Neural progenitor cell (in vitro differentiated cells): ENCODE results near the gene HSD17B2. TPM values are rescaled to one million over a fixed set of nuclear protein-coding genes. Genes with fewer than 3 reads are reported as not detected.

Source experiments
- DNase-seq: peaks from one replicate; pipeline ENCODE4 v3.0.0-alpha.2; 2016; ENCODE audit warnings: low spot score
- H2AFZ ChIP-seq: fragments of 200-600 bp; sonication (generic); replicated peaks from 2 replicates; pipeline ENCODE4 v1.6.1; 2016; ENCODE audit warnings: antibody characterized with exemption
- H3F3A ChIP-seq: fragments of 200-600 bp; sonication (generic); 2 replicates; pipeline ENCODE4 v1.6.1; 2016; ENCODE audit warnings: antibody characterized with exemption, low read depth
- H3K27ac ChIP-seq: fragments of 200-600 bp; sonication (generic); 2 replicates; pipeline ENCODE4 v1.5.1; 2016; ENCODE audit warnings: mild to moderate bottlenecking
- H3K27me3 ChIP-seq: fragments of 200-600 bp; sonication (generic); 2 replicates; pipeline ENCODE4 v1.6.1; 2016; ENCODE audit warnings: mild to moderate bottlenecking, moderate library complexity
- H3K36me3 ChIP-seq: fragments of 200-600 bp; sonication (generic); 2 replicates; pipeline ENCODE4 v1.5.1; 2016
- H3K4me1 ChIP-seq: fragments of 200-600 bp; sonication (generic); 2 replicates; pipeline ENCODE4 v1.6.1; 2016; ENCODE audit warnings: mixed run types
- H3K4me2 ChIP-seq: fragments of 200-600 bp; sonication (generic); 2 replicates; pipeline ENCODE4 v1.6.1; 2016
- H3K4me3 ChIP-seq: fragments of 200-600 bp; sonication (generic); 2 replicates; pipeline ENCODE4 v1.5.1; 2016
- H3K79me2 ChIP-seq: fragments of 200-600 bp; sonication (generic); 2 replicates; pipeline ENCODE4 v1.6.1; 2016; ENCODE audit warnings: low read depth
- H3K9ac ChIP-seq: fragments of 200-600 bp; sonication (generic); 2 replicates; pipeline ENCODE4 v1.6.1; 2016
- H3K9me3 ChIP-seq: fragments of 200-600 bp; sonication (generic); 2 replicates; pipeline ENCODE4 v1.5.1; 2016; ENCODE audit warnings: low read depth
- H4K20me1 ChIP-seq: fragments of 200-600 bp; sonication (generic); 2 replicates; pipeline ENCODE4 v1.6.1; 2016; ENCODE audit warnings: low read depth
- H3K27ac Mint-ChIP-seq: 3 replicates; pipeline ENCODE4 v1.8.0; 2021; ENCODE audit warnings: mixed read lengths
- H3K27me3 Mint-ChIP-seq: 2 replicates; pipeline ENCODE4 v1.8.0; 2022; ENCODE audit warnings: low read depth, mild to moderate bottlenecking, inconsistent platforms, moderate library complexity, mixed read lengths; ENCODE audit not compliant: insufficient read depth
- H3K36me3 Mint-ChIP-seq: 3 replicates; pipeline ENCODE4 v1.8.0; 2021; ENCODE audit warnings: mixed read lengths
- H3K4me1 Mint-ChIP-seq: 3 replicates; pipeline ENCODE4 v1.8.0; 2021; ENCODE audit warnings: mixed read lengths
- H3K4me3 Mint-ChIP-seq: 3 replicates; pipeline ENCODE4 v1.8.0; 2021; ENCODE audit warnings: mild to moderate bottlenecking, moderate library complexity, mixed read lengths
- H3K9me3 Mint-ChIP-seq: 3 replicates; pipeline ENCODE4 v1.8.0; 2020; ENCODE audit warnings: mixed read lengths
- EZH2 ChIP-seq: fragments of 200-600 bp; sonication (generic); IDR thresholded peaks from 2 replicates; pipeline ENCODE4 v1.6.1; 2017; ENCODE audit warnings: antibody characterized with exemption, mild to moderate bottlenecking, moderate library complexity
- EZH2phosphoT487 ChIP-seq: fragments of 200-600 bp; sonication (generic); IDR thresholded peaks from 2 replicates; pipeline ENCODE4 v1.6.1; 2017; ENCODE audit warnings: antibody characterized with exemption
- total RNA-seq: library from RNA; depleted of rRNA; stranded (reverse); fragments of >200 nt; gene quantifications from 2 replicates; pipeline ENCODE4 v1.2.3, GENCODE V29; 2015; ENCODE audit warnings: low replicate concordance
- TF ChIP-seq, protein P1 (sequence below): fragments of 200-600 bp; sonication (generic); IDR thresholded peaks from 2 replicates; pipeline ENCODE4 v1.5.1; 2017; ENCODE audit warnings: antibody characterized with exemption, mild to moderate bottlenecking

HSD17B2 gene
- not detected in 2 replicates for total RNA-seq

GRCh38 chr16:82034981-82035612 lies at the start of gene HSD17B2:
Gene HSD17B2, plus strand, starts transcription at chr16:82035253. Its CDS starts 172 bp downstream, at chr16:82035425.
- no peak within 1 kb of the TSS for H3K27ac ChIP-seq
- H3K9me3 ChIP-seq: no peaks in the 10 kb centered on the region
- H3K4me1 ChIP-seq: no peaks in the 10 kb centered on the region
- no peaks in the 10 kb centered on the region for H3K27me3 ChIP-seq
- Mint-ChIP-seq H3K36me3 (no peaks in the 10 kb centered on the region), H3K27me3 (no peaks in the 10 kb centered on the region), H3K9me3 (no peaks in the 10 kb centered on the region), H3K4me3 (peak within 1 kb of the TSS; percentile 76), H3K4me1 (peaks cover 31% of the 10 kb centered on the region), H3K27ac (peak within 1 kb of the TSS; percentile 73)
- no peaks in the 10 kb centered on the region for H3F3A ChIP-seq
- no peak for TF ChIP-seq EZH2
- no peak for TF ChIP-seq EZH2phosphoT487
- TF ChIP-seq, protein P1, sequence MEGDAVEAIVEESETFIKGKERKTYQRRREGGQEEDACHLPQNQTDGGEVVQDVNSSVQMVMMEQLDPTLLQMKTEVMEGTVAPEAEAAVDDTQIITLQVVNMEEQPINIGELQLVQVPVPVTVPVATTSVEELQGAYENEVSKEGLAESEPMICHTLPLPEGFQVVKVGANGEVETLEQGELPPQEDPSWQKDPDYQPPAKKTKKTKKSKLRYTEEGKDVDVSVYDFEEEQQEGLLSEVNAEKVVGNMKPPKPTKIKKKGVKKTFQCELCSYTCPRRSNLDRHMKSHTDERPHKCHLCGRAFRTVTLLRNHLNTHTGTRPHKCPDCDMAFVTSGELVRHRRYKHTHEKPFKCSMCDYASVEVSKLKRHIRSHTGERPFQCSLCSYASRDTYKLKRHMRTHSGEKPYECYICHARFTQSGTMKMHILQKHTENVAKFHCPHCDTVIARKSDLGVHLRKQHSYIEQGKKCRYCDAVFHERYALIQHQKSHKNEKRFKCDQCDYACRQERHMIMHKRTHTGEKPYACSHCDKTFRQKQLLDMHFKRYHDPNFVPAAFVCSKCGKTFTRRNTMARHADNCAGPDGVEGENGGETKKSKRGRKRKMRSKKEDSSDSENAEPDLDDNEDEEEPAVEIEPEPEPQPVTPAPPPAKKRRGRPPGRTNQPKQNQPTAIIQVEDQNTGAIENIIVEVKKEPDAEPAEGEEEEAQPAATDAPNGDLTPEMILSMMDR: no peak
- no peak within 1 kb of the TSS for H3K9ac ChIP-seq
- H2AFZ ChIP-seq: no peak within 1 kb of the TSS
- no peaks in the 10 kb centered on the region for H3K79me2 ChIP-seq
- no peaks in the 10 kb centered on the region for H4K20me1 ChIP-seq
- H3K4me3 ChIP-seq: no peak within 1 kb of the TSS
- no peak for DNase-seq
- H3K4me2 ChIP-seq: no peak within 1 kb of the TSS
- H3K36me3 ChIP-seq: no peaks in the 10 kb centered on the region

DNA sequence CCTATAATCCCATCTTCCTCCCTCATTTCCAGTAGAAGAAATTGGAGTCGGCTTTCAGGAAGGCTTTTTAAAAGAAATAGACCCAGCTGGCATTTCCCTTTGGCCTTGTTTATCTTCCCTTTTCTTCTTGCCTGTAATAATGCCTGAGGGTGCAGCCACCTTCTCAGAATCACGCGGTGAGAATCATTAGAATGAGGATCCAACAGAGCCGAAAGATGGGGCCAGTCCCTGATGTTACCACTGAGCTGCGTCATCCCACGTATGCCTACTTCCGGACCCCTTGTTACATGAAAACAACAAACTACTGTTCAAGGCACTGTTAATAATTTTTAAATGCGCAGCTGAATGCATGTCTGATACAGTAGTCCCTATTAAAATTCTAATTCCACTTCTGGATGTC lies 47.9 kb upstream of the HSD17B2 start:
- Histone ChIP-seq H4K20me1 (no peaks in the 10 kb centered on the region), H3K79me2 (no peaks in the 10 kb centered on the region), H3K4me3 (no peak overlapping the region), H3F3A (no peaks in the 10 kb centered on the region), H3K4me2 (no peak overlapping the region), H2AFZ (peak overlapping the region; percentile 50), H3K4me1 (no peaks in the 10 kb centered on the region), H3K9ac (no peak overlapping the region), H3K36me3 (no peaks in the 10 kb centered on the region), H3K27me3 (no peaks in the 10 kb centered on the region), H3K27ac (no peak overlapping the region), H3K9me3 (no peaks in the 10 kb centered on the region)
- no peak for TF ChIP-seq EZH2
- no peak for DNase-seq
- H3K27me3 Mint-ChIP-seq: no peaks in the 10 kb centered on the region
- H3K36me3 Mint-ChIP-seq: no peaks in the 10 kb centered on the region
- no peak overlapping the region for H3K27ac Mint-ChIP-seq
- H3K9me3 Mint-ChIP-seq: no peaks in the 10 kb centered on the region
- H3K4me1 Mint-ChIP-seq: no peaks in the 10 kb centered on the region
- H3K4me3 Mint-ChIP-seq: no peak overlapping the region

GRCh38 chr16:81987706-81988105 lies 47.3 kb upstream of the HSD17B2 start:
- Mint-ChIP-seq H3K27me3 (no peaks in the 10 kb centered on the region), H3K27ac (no peak overlapping the region), H3K4me3 (no peak overlapping the region), H3K9me3 (no peaks in the 10 kb centered on the region), H3K36me3 (no peaks in the 10 kb centered on the region), H3K4me1 (peaks cover 3% of the 10 kb centered on the region)
- H3K79me2 ChIP-seq: no peaks in the 10 kb centered on the region
- no peaks in the 10 kb centered on the region for H4K20me1 ChIP-seq
- H3K27me3 ChIP-seq: no peaks in the 10 kb centered on the region
- no peaks in the 10 kb centered on the region for H3K9me3 ChIP-seq
- no peak overlapping the region for H3K27ac ChIP-seq
- no peaks in the 10 kb centered on the region for H3F3A ChIP-seq
- H3K36me3 ChIP-seq: no peaks in the 10 kb centered on the region
- TF ChIP-seq, protein P1: no peak
- TF ChIP-seq EZH2 (no peak), EZH2phosphoT487 (no peak)
- no peaks in the 10 kb centered on the region for H3K4me1 ChIP-seq
- H2AFZ ChIP-seq: no peak overlapping the region
- H3K9ac ChIP-seq: no peak overlapping the region
- H3K4me2 ChIP-seq: no peak overlapping the region
- no peak overlapping the region for H3K4me3 ChIP-seq
- no peak for DNase-seq

DNA sequence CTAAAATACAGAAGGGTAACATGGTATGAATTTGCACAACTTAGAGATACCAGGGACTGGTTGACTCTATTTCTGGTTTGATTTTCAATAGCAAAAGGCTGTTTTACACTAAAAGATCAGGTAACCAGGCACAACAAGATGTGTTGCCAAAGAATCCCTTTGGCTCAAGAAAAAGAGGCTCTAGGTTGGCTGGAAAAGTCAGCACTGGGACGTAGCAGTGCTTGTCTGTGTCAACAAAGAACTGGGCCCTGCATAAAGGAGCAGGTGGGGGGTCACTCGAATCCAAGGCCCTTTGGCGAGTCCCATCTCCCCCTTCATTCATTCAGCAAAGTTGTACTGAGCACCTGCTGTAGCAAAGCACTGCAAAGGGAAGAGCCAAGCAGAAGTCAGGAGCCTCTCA lies 42.2 kb upstream of the HSD17B2 start:
- Histone ChIP-seq H3K9ac (no peak overlapping the region), H3K4me3 (no peak overlapping the region), H3K27ac (no peak overlapping the region), H3K4me1 (no peaks in the 10 kb centered on the region), H3K36me3 (no peaks in the 10 kb centered on the region), H3K27me3 (no peaks in the 10 kb centered on the region), H2AFZ (peak overlapping the region; percentile 9), H3K9me3 (no peaks in the 10 kb centered on the region), H3K79me2 (no peaks in the 10 kb centered on the region), H4K20me1 (no peaks in the 10 kb centered on the region), H3K4me2 (no peak overlapping the region), H3F3A (no peaks in the 10 kb centered on the region)
- no peak overlapping the region for H3K4me3 Mint-ChIP-seq
- peaks cover 3% of the 10 kb centered on the region for H3K9me3 Mint-ChIP-seq
- H3K27ac Mint-ChIP-seq: peak overlapping the region; percentile 46
- H3K36me3 Mint-ChIP-seq: no peaks in the 10 kb centered on the region
- peaks cover 19% of the 10 kb centered on the region for H3K4me1 Mint-ChIP-seq
- H3K27me3 Mint-ChIP-seq: peaks cover 5% of the 10 kb centered on the region
- DNase-seq: no peak
- TF ChIP-seq, protein P1: no peak
- TF ChIP-seq EZH2: no peak
- no peak for TF ChIP-seq EZH2phosphoT487
